AG09309 (cell line): ENCODE results near the gene TMEM132C.

Experiments
- DNase-seq: peaks from one replicate; pipeline ENCODE4 v3.0.0-alpha.2; 2010; ENCODE audit warnings: low read depth
- H3K4me3 ChIP-seq: 2 replicates; pipeline ENCODE4 v1.5.1; 2011; ENCODE audit warnings: mild to moderate bottlenecking, low read depth, low read length, moderate library complexity; ENCODE audit not compliant: control insufficient read depth
- CTCF ChIP-seq: IDR thresholded peaks from 2 replicates; pipeline ENCODE4 v1.5.1; 2011; ENCODE audit warnings: mild to moderate bottlenecking, low read depth, low read length, inconsistent platforms; ENCODE audit not compliant: insufficient read depth, control insufficient read depth; ENCODE audit errors: missing control alignments

Gene TMEM132C

GRCh38 chr12:128571906-128572810, 305.2 kb downstream of the TMEM132C start:
- TF ChIP-seq CTCF, result no peak
- H3K4me3 ChIP-seq, result no peak overlapping the region
- DNase-seq, result no peak

GRCh38 chr12:128573907-128574306, 306.9 kb downstream of the TMEM132C start:
- H3K4me3 ChIP-seq, result no peak overlapping the region
- DNase-seq, result no peak
- TF ChIP-seq CTCF, result no peak

GRCh38 chr12:128578045-128578444, 311.1 kb downstream of the TMEM132C start:
- no peak overlapping the region for H3K4me3 ChIP-seq
- no peak for TF ChIP-seq CTCF
- no peak for DNase-seq

GRCh38 chr12:128581321-128581761, 314.4 kb downstream of the TMEM132C start:
- no peak for DNase-seq
- no peak for TF ChIP-seq CTCF
- no peak overlapping the region for H3K4me3 ChIP-seq

GRCh38 chr12:128583453-128583852, 316.5 kb downstream of the TMEM132C start:
- H3K4me3 ChIP-seq, result no peak overlapping the region
- DNase-seq, result no peak
- TF ChIP-seq CTCF, result no peak

GRCh38 chr12:128586451-128587029, 319.6 kb downstream of the TMEM132C start:
- TF ChIP-seq CTCF, result no peak
- no peak overlapping the region for H3K4me3 ChIP-seq
- no peak for DNase-seq

GRCh38 chr12:128587918-128588317, 320.9 kb downstream of the TMEM132C start:
- H3K4me3 ChIP-seq, result no peak overlapping the region
- DNase-seq, result no peak
- no peak for TF ChIP-seq CTCF
